Lung (tissue), 12 donors: ENCODE results near the gene SCARB1. TPM values are rescaled to one million over a fixed set of nuclear protein-coding genes. Genes with fewer than 3 reads are reported as not detected.

ENCODE experiments used
- ATAC-seq: fragments of 200-7000 bp; cut with Tn5 transposase; one replicate; pipeline ENCODE4 v1.9.1; 2020; ENCODE audit warnings: moderate number of reproducible peaks; ENCODE audit not compliant: insufficient read depth, low FRiP score
- DNase-seq, 3 donors: peaks; one replicate each; pipeline ENCODE4 v3.0.0-alpha.2; 2013 to 2017
- H3K27ac ChIP-seq, 2 donors: one replicate each; pipeline ENCODE4 v1.5.1; 2013; ENCODE audit warnings: mild to moderate bottlenecking in 2 of 2, moderate library complexity in 2 of 2, control low read depth in 1 of 2, inconsistent platforms in 1 of 2, low read depth in 1 of 2, low read length in 1 of 2
- H3K27me3 ChIP-seq, 3 donors: one replicate each; pipeline ENCODE4 v1.5.1; 2013; ENCODE audit warnings: low read length in 2 of 3; ENCODE audit not compliant: control insufficient read depth in 3 of 3, insufficient read depth in 3 of 3
- H3K36me3 ChIP-seq, 4 donors: one replicate each; pipeline ENCODE4 v1.5.1; 2013; ENCODE audit warnings: low read length in 4 of 4, mild to moderate bottlenecking in 1 of 4, moderate library complexity in 1 of 4; ENCODE audit not compliant: control insufficient read depth in 4 of 4, insufficient read depth in 4 of 4
- H3K4me1 ChIP-seq, 5 donors: one replicate each; pipeline ENCODE4 v1.5.1; 2013; ENCODE audit warnings: low read length in 5 of 5, mild to moderate bottlenecking in 2 of 5, moderate library complexity in 1 of 5; ENCODE audit not compliant: control insufficient read depth in 5 of 5, insufficient read depth in 5 of 5
- H3K4me3 ChIP-seq: one replicate; pipeline ENCODE4 v1.5.1; 2013; ENCODE audit warnings: mild to moderate bottlenecking, control low read depth, moderate library complexity
- H3K9ac ChIP-seq, 2 donors: one replicate each; pipeline ENCODE4 v1.5.1; 2013; ENCODE audit warnings: low read length in 2 of 2, control low read depth in 1 of 2; ENCODE audit not compliant: insufficient read depth in 1 of 2
- H3K9me3 ChIP-seq, 4 donors: one replicate each; pipeline ENCODE4 v1.5.1; 2013; ENCODE audit warnings: low read length in 3 of 4, mild to moderate bottlenecking in 1 of 4, moderate library complexity in 1 of 4; ENCODE audit not compliant: control insufficient read depth in 4 of 4, insufficient read depth in 3 of 4
- WGBS, 2 donors: extraction: QIAGEN DNeasy Blood & Tissue Kit; methylation state at CpG; one replicate each; pipeline ENCODE4 v1.1.7; 2013; 5-methylcytosine and 5-hydroxymethylcytosine counted together
- polyA plus RNA-seq, 2 donors: library from polyadenylated mRNA; stranded (reverse); fragments of 200-250 nt; gene quantifications; one replicate each; pipeline ENCODE4 v1.2.1, GENCODE V29; 2013
- total RNA-seq, 2 donors: library from RNA; depleted of rRNA in 1 of 2; stranded (reverse); fragments of >200 nt in 1 of 2; gene quantifications; one replicate each; pipeline ENCODE4 v1.2.1, GENCODE V29; 2014 to 2021
- TF ChIP-seq, protein P1 (sequence below): IDR thresholded peaks from 2 replicates; pipeline ENCODE4 v1.5.1; 2012; ENCODE audit warnings: mild to moderate bottlenecking; ENCODE audit errors: control extremely low read depth, extremely low read depth
- donor health status: control.
- donor health status: control.
- donor health status: Bipolar disorder and iron deficiency.
- donor health status: healthy.
- donor health status: DM: yes; HTN: yes; CAD: no.

Gene SCARB1
- total and polyA plus RNA-seq, 4 donors, result 11.9 to 31.3 (median 28.8) TPM

DNA sequence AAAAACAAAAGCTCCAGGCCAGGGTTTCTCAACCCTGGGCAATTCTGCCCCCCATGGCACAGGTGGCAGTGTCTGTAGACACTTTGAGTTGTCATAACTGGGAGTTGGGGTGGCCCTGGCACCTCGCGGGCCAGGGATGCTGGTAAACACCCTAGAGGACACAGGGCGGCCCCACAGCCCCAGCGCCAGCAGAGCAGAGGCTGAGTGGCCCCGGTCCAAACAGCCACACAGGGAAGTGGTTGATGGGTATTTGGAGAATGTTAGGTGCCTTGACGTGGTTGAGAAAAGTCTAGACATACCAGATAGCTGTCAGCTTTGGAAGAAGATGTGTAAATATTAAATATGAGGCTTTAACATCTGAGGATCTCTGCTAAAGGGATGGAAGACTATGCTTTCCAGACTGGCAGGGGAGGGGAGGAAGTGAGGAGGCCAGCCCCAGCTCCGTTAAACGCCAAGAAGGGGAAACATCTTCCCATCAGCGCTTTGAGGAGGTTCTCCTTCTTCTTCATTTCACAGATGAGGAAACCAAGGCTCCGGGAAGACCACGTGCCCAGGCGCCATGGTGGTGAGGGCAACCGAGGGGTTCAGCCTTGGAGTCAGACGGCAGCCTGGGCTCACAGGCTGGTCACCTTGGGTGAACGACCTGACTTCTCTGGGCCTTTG, 103.7 kb downstream of the SCARB1 start:
- peak overlapping the region in 1 of 2 donors; percentile 32 for H3K27ac ChIP-seq
- peaks cover 0 to 38% (median 13%) of the 10 kb centered on the region in 5 donors for H3K4me1 ChIP-seq
- peaks cover 0 to 12% (median 5%) of the 10 kb centered on the region in 4 donors for H3K9me3 ChIP-seq
- no peak for DNase-seq
- H3K27me3 ChIP-seq, result no peaks in the 10 kb centered on the region
- WGBS, 2 donors, result 41 to 56% methylated on average over 15 of the region's 15 CpGs
- H3K4me3 ChIP-seq, result no peak overlapping the region
- H3K36me3 ChIP-seq, result no peaks in the 10 kb centered on the region
- TF ChIP-seq, protein P1, sequence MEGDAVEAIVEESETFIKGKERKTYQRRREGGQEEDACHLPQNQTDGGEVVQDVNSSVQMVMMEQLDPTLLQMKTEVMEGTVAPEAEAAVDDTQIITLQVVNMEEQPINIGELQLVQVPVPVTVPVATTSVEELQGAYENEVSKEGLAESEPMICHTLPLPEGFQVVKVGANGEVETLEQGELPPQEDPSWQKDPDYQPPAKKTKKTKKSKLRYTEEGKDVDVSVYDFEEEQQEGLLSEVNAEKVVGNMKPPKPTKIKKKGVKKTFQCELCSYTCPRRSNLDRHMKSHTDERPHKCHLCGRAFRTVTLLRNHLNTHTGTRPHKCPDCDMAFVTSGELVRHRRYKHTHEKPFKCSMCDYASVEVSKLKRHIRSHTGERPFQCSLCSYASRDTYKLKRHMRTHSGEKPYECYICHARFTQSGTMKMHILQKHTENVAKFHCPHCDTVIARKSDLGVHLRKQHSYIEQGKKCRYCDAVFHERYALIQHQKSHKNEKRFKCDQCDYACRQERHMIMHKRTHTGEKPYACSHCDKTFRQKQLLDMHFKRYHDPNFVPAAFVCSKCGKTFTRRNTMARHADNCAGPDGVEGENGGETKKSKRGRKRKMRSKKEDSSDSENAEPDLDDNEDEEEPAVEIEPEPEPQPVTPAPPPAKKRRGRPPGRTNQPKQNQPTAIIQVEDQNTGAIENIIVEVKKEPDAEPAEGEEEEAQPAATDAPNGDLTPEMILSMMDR, result no peak
- ATAC-seq, result no peak
- no peak overlapping the region for H3K9ac ChIP-seq

DNA sequence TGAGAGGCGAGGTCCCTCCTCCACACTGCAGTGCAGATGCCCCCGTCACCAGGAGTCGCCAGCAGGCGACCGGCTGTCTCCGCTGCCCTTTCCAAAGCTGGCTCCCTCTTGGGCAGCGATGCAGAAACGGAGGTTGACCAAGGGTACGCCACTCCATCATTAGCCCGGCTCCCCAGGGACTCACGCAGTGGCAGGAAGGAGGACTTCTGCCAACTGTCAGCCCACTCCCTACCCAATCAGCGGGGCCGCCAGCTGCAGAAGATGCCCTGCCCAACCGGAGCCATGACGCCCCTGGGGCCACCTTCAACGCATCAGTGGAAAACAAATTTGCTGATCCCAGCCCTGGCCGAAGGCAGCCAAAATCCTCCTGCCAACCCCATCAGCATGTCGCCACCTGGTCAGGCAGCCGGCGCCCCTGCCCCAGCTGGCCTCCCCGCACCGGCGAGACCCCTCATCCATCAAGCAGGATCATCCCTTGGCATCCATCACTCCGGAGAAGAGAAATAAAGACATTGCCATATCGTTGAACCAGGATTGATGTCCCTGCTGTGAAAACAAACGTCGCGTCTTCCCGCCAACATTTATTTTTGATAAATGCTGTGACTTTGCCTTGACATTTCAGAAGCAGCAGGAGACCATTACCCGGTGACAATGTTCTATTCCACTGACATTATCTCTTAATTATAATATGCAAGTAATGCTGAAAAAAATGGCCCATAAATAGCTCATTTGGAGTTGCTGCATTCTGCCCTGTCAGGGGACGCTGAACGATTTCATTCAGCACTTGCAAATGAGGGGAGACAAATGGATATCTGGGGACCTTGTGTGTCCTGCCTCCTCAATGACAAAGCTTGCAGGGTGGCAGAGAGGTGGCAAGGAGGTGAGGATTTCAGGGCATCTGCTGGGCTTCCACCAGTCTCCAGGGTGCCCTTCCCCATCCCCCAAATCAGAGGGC, 105.1 kb downstream of the SCARB1 start:
- Histone ChIP-seq H3K9me3 (peaks cover 0 to 4% (median 2%) of the 10 kb centered on the region in 4 donors), H3K27ac (no peak overlapping the region), H3K9ac (no peak overlapping the region), H3K4me3 (no peak overlapping the region), H3K4me1 (peaks cover 0 to 41% (median 18%) of the 10 kb centered on the region in 5 donors), H3K27me3 (no peaks in the 10 kb centered on the region), H3K36me3 (no peaks in the 10 kb centered on the region)
- TF ChIP-seq, protein P1, result no peak
- no peak for DNase-seq
- 76 to 79% methylated on average over 32 of the region's 32 CpGs for WGBS, 2 donors
- no peak for ATAC-seq

DNA sequence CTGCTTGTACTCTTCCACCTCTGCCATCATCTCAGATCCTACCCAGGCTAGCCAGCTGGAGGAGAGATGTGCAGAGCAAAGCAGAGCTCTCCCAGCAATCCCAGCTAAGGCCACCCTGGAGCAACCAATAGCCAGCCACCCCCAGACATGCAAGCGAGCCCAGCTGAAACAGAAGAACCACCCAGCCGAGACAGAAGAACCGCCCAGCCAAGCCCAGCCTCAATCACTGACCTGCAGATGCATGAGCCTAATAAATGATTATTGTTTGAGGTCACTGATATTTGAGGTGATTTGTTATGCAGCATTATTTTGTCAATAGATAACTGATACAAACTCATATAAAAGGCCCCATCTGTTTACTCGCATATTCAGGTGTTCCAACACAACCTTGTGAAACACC, 106.3 kb downstream of the SCARB1 start:
- H3K27me3 ChIP-seq, result no peaks in the 10 kb centered on the region
- ATAC-seq (no peak), DNase-seq (no peak)
- peaks cover 0 to 5% (median 2%) of the 10 kb centered on the region in 4 donors for H3K9me3 ChIP-seq
- H3K36me3 ChIP-seq, result no peaks in the 10 kb centered on the region
- no peak overlapping the region for H3K9ac ChIP-seq
- WGBS, 2 donors, result 97 to 100% methylated on average over 4 of the region's 4 CpGs
- H3K27ac ChIP-seq, result peak overlapping the region in 1 of 2 donors; percentile 13
- H3K4me3 ChIP-seq, result no peak overlapping the region
- TF ChIP-seq, protein P1, result no peak
- peaks cover 0 to 41% (median 18%) of the 10 kb centered on the region in 5 donors for H3K4me1 ChIP-seq
